ENCODE measurements around the gene CD40.

CD40 gene

DNA sequence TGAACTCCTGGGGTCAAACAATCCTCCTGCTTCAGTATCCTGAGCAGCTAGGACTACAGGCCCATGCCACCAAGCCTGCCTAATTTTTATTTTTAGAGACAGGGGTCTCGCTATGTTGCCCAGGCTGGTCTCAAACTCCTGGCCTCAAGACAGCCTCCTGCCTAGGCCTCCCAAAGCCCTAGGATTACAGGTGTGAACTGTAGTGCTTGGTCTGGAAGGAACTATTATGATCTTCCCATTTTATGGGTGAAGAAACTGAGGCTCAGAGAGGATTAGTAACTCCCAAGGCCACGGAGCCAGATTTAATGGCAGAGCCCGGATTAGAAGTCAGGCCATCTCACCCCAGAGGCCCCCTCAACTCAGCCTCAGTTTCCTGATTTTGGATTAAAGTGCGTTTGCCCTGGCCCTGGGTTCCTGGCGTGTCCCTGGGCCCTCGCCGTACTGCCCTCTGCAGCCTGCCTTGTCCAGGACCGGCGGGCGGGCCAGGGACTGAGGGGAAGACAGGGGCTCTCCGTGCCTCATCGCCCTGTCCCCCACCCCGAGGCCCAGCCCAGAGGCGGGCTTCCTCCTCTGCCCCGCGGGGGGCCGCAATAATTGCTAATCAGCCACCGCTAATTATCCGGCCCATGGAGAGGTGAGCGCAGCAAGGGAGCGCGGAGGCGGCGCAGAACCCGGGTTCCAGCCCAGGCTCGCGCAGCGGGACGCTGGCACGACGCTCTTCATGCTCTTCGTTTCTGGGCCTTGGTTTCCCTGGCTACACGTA is 34.9 kb downstream of the CD40 start:
- peaks cover 35% of the 10 kb centered on the region for H3K27me3 ChIP-seq
- no peaks in the 10 kb centered on the region for H3K36me3 ChIP-seq
- H3K9me3 ChIP-seq, result no peaks in the 10 kb centered on the region
- no peak overlapping the region for H3K4me3 ChIP-seq (ENCODE audit: low read depth in 1 of 2, low read length in 1 of 2)
- no peaks in the 10 kb centered on the region for H3K4me1 ChIP-seq (ENCODE audit: control insufficient read depth in 1 of 2, insufficient read depth in 1 of 2, low read depth in 1 of 2, low read length in 1 of 2)
- TF ChIP-seq, protein P1, sequence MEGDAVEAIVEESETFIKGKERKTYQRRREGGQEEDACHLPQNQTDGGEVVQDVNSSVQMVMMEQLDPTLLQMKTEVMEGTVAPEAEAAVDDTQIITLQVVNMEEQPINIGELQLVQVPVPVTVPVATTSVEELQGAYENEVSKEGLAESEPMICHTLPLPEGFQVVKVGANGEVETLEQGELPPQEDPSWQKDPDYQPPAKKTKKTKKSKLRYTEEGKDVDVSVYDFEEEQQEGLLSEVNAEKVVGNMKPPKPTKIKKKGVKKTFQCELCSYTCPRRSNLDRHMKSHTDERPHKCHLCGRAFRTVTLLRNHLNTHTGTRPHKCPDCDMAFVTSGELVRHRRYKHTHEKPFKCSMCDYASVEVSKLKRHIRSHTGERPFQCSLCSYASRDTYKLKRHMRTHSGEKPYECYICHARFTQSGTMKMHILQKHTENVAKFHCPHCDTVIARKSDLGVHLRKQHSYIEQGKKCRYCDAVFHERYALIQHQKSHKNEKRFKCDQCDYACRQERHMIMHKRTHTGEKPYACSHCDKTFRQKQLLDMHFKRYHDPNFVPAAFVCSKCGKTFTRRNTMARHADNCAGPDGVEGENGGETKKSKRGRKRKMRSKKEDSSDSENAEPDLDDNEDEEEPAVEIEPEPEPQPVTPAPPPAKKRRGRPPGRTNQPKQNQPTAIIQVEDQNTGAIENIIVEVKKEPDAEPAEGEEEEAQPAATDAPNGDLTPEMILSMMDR (IDR thresholded peaks at IDR 0.05), result no peak
- no peak overlapping the region for H3K27ac ChIP-seq

DNA sequence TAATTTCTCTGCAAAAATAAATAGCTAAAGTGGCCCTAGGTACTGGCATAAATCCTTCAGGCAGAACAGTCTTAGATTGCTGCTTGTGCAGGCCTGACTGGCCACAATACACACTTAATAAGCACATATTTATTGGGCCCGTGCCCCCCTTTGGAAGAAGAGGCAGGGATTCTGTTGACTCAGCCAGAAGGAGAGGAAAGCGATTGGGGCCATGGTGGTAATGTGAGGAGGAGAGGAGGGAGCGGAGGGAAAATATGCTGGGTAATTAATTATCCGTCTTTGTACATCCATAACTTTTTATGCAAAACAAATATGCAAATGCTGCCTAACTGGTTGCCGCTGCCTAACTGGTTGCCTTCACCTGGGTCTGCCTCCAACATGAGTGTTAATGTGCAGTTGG is 36.2 kb downstream of the CD40 start:
- no peaks in the 10 kb centered on the region for H3K36me3 ChIP-seq
- no peak overlapping the region for H3K27ac ChIP-seq
- H3K4me3 ChIP-seq (ENCODE audit: low read depth in 1 of 2, low read length in 1 of 2), result no peak overlapping the region
- no peaks in the 10 kb centered on the region for H3K4me1 ChIP-seq (ENCODE audit: control insufficient read depth in 1 of 2, insufficient read depth in 1 of 2, low read depth in 1 of 2, low read length in 1 of 2)
- no peaks in the 10 kb centered on the region for H3K9me3 ChIP-seq
- TF ChIP-seq, protein P1 (IDR thresholded peaks at IDR 0.05), result no peak
- peaks cover 46% of the 10 kb centered on the region for H3K27me3 ChIP-seq

DNA sequence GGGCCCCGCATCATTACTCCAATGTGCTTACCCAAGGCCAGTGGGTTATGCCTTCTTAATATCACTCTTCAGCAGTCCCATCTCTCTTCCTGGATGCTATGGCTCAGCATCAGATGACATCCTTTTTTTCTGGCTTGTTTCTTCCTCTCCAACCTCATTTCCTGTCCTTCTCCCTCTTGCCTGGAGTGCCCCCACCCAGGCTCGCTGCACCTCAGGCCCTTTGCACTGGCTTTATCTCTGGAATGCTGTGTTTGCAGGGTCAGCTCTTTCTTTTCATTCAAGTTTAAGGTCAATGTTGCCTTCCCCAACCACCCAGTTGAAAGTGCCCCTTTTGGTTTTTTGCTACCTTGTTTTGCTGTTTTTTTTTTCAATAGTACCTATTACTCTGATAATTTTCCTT is 36.7 kb downstream of the CD40 start:
- Histone ChIP-seq H3K27me3 (peaks cover 51% of the 10 kb centered on the region), H3K9me3 (no peaks in the 10 kb centered on the region), H3K4me3 (ENCODE audit: low read depth in 1 of 2, low read length in 1 of 2) (no peak overlapping the region), H3K27ac (no peak overlapping the region), H3K36me3 (no peaks in the 10 kb centered on the region), H3K4me1 (ENCODE audit: control insufficient read depth in 1 of 2, insufficient read depth in 1 of 2, low read depth in 1 of 2, low read length in 1 of 2) (no peaks in the 10 kb centered on the region)
- TF ChIP-seq, protein P1 (IDR thresholded peaks at IDR 0.05), result no peak

DNA sequence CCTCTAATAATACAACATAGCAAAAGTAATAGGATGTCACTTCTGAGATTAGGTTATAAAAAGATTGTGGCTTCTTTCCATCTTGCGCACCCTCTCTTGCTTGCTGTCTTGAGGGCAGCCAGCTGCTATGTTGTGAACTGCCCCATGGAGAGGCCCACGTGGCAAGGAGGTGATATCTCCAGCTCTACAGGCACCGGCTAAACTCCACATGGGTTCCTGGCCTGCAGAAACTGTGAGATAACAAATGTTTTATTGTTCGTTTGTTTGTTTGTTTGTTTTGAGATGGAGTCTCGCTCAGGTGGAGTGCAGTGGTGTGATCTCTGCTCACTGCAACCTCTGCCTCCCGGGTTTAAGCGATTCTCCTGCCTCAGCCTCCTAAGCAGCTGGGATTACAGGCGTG is 38.0 kb downstream of the CD40 start:
- H3K4me1 ChIP-seq (ENCODE audit: control insufficient read depth in 1 of 2, insufficient read depth in 1 of 2, low read depth in 1 of 2, low read length in 1 of 2), result no peaks in the 10 kb centered on the region
- H3K9me3 ChIP-seq, result no peaks in the 10 kb centered on the region
- no peak overlapping the region for H3K27ac ChIP-seq
- H3K4me3 ChIP-seq (ENCODE audit: low read depth in 1 of 2, low read length in 1 of 2), result no peak overlapping the region
- peaks cover 56% of the 10 kb centered on the region for H3K27me3 ChIP-seq
- TF ChIP-seq, protein P1 (IDR thresholded peaks at IDR 0.05), result no peak
- no peaks in the 10 kb centered on the region for H3K36me3 ChIP-seq

DNA sequence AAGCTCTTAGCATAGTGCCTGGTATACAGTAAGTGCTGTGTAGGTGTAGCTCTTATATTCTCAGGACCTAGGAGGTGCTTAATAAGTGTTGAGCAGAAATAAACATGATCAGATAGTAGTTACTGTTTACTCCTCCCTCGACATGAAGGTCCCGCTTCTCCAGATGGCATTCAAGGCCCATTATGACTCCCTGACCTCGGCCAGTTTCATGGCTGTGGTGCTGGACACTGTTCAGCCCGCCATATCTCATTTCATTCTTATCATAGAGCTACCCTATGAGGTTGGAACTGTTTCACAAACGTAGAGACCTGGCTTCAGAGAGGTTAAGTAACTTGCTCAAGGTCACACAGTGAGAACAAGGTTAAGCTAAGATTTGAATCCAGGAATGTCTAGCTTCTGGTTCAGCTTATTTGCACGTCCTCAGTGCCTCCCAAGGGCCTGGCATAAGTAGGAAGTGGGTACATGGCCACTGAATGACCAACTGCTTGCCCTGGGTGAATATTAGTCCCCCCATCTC is 39.0 kb downstream of the CD40 start:
- Histone ChIP-seq H3K27ac (no peak overlapping the region), H3K4me3 (ENCODE audit: low read depth in 1 of 2, low read length in 1 of 2) (no peak overlapping the region), H3K4me1 (ENCODE audit: control insufficient read depth in 1 of 2, insufficient read depth in 1 of 2, low read depth in 1 of 2, low read length in 1 of 2) (no peaks in the 10 kb centered on the region), H3K36me3 (no peaks in the 10 kb centered on the region), H3K27me3 (peaks cover 56% of the 10 kb centered on the region), H3K9me3 (no peaks in the 10 kb centered on the region)
- TF ChIP-seq, protein P1 (IDR thresholded peaks at IDR 0.05), result no peak
